ENCODE results near the gene MICALL2.

Gene MICALL2

GRCh38 chr7:1415389-1415990, 43.8 kb downstream of the MICALL2 start:
- DNase-seq (ENCODE audit: low spot score): no peak

GRCh38 chr7:1413936-1414639, 45.2 kb downstream of the MICALL2 start:
- DNase-seq (ENCODE audit: low spot score): no peak

GRCh38 chr7:1412322-1413261, 46.7 kb downstream of the MICALL2 start:
- DNase-seq (ENCODE audit: low spot score): peak; percentile 98

- DNase-seq (ENCODE audit: low spot score): no peak
These were observed 47.9 kb downstream of the MICALL2 start for GRCh38 chr7:1411414-1411813.

- no peak for DNase-seq (ENCODE audit: low spot score)
These were observed 48.3 kb downstream of the MICALL2 start for GRCh38 chr7:1410992-1411391.

- no peak for DNase-seq (ENCODE audit: low spot score)
These were observed 49.7 kb downstream of the MICALL2 start for GRCh38 chr7:1409555-1409954.

- DNase-seq (ENCODE audit: low spot score): no peak
These were observed 50.8 kb downstream of the MICALL2 start for GRCh38 chr7:1408466-1408865.

- no peak for DNase-seq (ENCODE audit: low spot score)
These were observed 51.4 kb downstream of the MICALL2 start for GRCh38 chr7:1407892-1408291.

GRCh38 chr7:1404898-1405548, 54.2 kb downstream of the MICALL2 start:
- DNase-seq (ENCODE audit: low spot score): no peak

GRCh38 chr7:1404460-1404809, 54.8 kb downstream of the MICALL2 start:
- DNase-seq (ENCODE audit: low spot score): no peak

- no peak for DNase-seq (ENCODE audit: low spot score)
These were observed 55.4 kb downstream of the MICALL2 start for GRCh38 chr7:1403638-1404459.

- DNase-seq (ENCODE audit: low spot score): no peak
These were observed 56.3 kb downstream of the MICALL2 start for GRCh38 chr7:1402791-1403637.

- no peak for DNase-seq (ENCODE audit: low spot score)
These were observed 57.0 kb downstream of the MICALL2 start for GRCh38 chr7:1402110-1402790.

- DNase-seq (ENCODE audit: low spot score): peak; percentile 36
These were observed 58.3 kb downstream of the MICALL2 start for GRCh38 chr7:1401011-1401410.

- no peak for DNase-seq (ENCODE audit: low spot score)
These were observed 58.9 kb downstream of the MICALL2 start for GRCh38 chr7:1400371-1400770.

GRCh38 chr7:1397491-1398327, 61.6 kb downstream of the MICALL2 start:
- no peak for DNase-seq (ENCODE audit: low spot score)

GRCh38 chr7:1396195-1396594, 63.1 kb downstream of the MICALL2 start:
- DNase-seq (ENCODE audit: low spot score): no peak

GRCh38 chr7:1395211-1396070, 63.8 kb downstream of the MICALL2 start:
- no peak for DNase-seq (ENCODE audit: low spot score)
